Fibroblast of skin of left quadriceps (primary cell): ENCODE data around the gene TRIP13.
A peak's percentile ranks its signal among the peaks of the same experiment; 100 is the strongest.
"Not testable (repeated sequence)": the region's sequence is repeated elsewhere in the genome, so short reads cannot be mapped to it uniquely, and the experiment has no call there.

Source experiments
- DNase-seq, 2 experiments: peaks; one replicate each; pipeline ENCODE4 v3.0.0-alpha.2; 2013; ENCODE audit warnings: low read depth in 2 of 2

The TRIP13 gene

GRCh38 chr5:918717-919116, 26.0 kb downstream of the TRIP13 start:
- not testable (repeated sequence) for DNase-seq

DNA sequence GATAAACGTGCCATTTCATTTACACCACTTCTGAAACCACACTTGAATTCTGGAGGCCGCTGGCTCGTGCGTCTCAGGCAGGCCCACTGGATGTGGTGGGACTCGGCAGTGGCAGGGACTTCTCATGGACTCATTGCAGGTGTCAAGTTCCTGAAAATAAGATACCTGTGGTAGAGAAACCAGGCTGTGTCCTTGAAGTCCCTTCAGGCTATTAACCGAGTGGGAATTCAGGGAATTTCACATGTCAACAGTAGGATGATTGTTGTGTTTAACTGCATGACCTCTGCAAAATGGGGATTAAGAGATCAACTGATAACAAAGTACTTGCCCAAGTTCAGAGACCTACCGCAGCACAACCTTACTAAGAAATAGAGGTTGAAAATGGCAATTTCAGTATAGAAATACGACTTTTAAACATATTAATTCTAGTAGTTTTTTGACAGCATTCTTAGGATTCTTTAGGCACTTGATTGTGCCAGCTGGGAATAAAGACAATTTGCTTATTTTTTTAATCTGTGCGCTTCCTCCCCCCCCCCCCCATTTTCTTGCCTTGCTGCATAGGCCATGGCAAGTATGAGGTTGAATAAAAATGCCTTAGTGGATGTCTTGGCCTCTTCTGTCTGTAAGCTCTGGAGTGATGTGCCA, 26.8 kb downstream of the TRIP13 start:
- DNase-seq, result no peak

GRCh38 chr5:920321-920720, 27.6 kb downstream of the TRIP13 start:
- no peak for DNase-seq

DNA sequence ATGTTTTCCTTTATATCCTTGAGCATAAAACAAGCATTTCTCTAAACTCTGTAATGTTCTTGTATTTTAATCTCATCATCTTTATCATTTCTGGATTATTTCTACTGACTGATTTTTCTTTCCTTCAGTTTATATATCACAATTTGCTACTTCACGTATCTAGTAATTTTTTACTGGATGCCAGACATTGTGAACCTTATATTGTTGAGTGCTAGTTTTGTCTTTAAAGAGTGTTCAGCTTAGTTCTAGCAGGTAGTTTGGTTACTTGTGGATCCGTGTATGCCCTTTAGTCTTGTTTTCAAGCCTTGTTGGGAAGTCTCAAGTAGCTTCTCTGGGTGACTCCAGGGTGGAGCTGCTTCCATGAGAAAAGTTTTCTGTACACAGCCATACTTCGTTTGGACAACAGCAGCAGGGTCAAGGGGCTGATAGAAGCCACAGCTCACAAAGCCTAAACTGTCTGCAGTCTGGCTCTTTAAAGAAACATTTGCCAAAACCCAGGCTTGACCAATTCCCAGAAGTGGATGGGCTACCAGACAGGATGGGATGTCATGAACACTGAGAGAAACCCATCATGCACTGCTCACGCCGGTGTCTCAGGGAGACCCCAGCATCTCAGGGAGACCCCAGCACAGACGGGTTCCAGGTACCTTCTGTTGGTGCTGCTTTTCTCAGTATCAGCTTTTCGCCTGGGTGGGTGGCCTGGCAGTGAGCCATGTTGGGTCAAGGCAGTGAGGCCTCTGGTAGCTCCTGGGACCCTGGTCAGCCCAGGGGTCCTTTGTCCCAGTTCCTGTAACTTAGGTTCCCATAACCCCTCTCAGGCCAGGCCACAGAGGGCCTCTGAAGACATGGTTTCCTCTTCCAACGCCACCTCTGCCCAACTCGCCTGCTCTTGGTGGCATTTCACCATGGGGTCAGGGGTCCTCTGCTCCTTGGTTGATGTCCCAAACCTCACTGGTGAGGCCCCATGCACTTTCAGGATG, 29.1 kb downstream of the TRIP13 start:
- no peak for DNase-seq

GRCh38 chr5:922436-923280, 30.0 kb downstream of the TRIP13 start:
- no peak for DNase-seq

GRCh38 chr5:923281-923873, 30.7 kb downstream of the TRIP13 start:
- DNase-seq, result peak; percentile 18 to 28

GRCh38 chr5:926417-927171, 33.9 kb downstream of the TRIP13 start:
- no peak for DNase-seq

DNA sequence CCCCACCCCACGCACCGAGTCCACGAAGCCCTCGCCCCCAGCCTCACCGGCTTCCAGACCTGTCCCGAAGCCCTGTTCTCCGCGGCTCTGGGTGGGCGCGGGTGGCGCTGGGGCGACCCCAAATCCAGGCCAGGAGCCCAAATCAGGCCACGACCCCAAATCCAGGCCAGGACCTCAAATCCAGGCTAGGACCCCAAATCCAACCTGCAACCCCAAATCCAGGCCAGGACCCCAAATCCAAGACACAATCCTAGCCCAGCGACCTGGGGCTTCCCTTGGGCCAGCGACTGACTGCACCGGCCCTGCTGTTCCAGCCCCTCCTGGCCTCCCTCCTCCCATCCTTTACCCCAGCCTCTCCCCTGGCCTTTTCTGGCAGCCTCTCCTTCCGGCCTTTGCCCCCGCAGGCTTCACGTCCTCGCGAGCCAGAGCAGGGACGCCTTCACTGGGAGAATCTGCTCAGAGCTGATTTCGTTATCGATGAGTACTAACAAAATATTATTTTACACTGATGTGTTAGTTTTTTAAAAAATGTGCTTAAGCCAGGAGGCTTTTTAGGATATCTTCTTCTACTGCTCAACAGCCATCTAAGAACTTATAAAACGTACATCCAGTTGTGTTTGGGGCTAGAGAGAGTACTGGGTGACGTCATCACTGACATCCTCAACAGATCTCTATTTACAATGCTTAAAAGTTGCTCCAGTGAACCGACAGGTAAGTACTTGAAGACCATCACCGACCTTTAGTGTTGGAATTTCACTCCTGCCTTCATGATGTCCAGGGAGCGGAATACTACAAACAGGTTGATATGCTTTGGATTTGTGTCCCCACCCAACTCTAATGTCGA, 34.7 kb downstream of the TRIP13 start:
- DNase-seq, result no peak

- DNase-seq, result not testable (repeated sequence)
Observed at GRCh38 chr5:929182-929581, 36.5 kb downstream of the TRIP13 start.

DNA sequence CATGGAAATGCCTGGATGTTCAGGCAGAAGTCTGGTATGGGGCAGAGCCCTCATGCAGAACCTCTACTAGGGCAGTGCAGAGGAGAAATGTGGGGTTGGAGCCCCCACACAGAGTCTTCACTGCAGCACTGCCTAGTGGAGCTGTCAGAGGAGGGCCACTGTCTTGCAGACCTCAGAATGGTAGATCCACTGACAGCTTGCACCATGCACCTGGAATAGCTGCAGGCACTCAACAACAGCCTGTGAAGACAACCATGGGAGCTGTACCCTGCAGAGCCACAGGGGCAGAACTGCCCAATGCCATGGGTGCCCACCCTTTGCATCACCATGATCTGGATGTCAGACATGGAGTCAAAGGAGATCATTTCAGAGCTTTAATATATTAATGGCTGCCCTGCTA, 36.9 kb downstream of the TRIP13 start:
- no peak for DNase-seq

GRCh38 chr5:930866-931265, 38.2 kb downstream of the TRIP13 start:
- no peak for DNase-seq

DNA sequence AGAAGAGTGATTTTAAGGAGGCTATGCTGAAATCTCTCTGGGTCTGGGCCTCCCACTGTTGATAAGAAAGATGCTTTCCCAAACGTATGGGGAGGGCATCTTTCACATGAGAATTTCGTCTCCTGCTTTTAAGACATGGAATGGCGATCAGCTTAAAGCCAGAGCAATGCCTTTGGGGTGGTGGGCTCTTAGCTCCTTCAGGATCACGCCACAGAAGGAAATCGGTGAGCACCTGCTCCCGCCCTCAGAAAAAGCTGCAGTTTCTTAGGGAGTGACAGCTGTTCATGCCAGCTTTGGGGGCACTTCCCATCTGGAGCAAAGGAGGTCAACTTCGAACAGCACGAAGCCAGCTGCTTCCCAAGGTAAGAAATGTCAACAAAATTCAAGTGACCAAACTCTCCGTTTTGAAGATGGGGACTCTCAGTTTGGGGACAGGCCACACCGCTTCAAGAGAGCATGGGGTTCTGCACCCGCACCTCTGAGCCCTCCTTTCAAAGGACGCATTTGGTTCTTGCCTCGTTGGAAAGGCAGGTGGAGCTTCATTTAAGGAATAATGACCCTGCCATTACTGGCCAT, 39.0 kb downstream of the TRIP13 start:
- no peak for DNase-seq

GRCh38 chr5:932151-932627, 39.5 kb downstream of the TRIP13 start:
- no peak for DNase-seq

DNA sequence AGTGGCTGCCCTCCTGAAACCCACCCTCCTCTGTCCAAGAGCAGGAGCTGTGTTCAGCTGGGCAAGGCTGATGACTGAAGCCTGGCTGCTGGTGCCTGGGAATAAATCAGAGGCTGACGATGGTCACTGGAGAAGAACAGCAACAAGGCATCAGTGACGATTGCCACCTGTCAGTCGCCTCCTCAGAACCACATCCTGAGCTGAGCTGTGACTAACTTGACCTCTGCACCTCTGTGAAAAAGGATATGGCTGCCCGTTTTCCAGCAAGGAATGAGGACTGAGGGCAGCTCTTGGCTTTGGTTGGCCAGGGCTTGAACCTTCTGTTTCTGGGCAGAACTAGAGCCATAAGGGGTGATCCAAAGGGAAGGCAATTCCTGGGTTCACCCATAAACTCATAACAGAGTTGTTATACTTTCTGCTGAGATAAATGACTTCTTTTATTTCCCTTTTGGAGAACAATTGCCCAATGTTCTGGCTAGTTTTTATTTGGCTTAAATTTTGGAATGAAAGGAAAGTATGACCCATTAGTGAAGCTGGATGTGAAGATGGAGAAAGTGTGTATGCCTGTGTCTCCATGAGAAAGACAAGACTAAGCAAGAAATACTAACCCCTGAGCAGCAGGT, 40.1 kb downstream of the TRIP13 start:
- DNase-seq, result no peak

GRCh38 chr5:933251-933861, 40.7 kb downstream of the TRIP13 start:
- DNase-seq, result no peak

DNA sequence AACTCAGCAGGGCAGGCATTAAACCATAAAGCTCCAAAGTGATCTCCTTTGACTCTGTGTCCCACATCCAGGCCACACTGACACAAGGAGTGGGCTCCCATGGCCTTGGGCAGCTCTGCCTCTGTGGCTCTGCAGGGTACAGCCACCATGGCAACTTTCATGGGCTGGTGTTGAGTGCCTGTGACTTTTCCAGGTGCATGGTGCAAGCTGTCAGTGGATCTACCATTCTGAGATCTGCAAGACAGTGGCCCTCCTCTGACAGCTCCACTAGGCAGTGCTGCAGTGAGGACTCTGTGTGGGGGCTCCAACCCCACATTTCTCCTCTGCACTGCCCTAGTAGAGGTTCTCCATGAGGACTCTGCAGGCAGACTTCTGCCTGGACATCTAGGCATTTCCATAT, 41.3 kb downstream of the TRIP13 start:
- DNase-seq, result not testable (repeated sequence)

GRCh38 chr5:934381-934967, 41.8 kb downstream of the TRIP13 start:
- not testable (repeated sequence) for DNase-seq

DNA sequence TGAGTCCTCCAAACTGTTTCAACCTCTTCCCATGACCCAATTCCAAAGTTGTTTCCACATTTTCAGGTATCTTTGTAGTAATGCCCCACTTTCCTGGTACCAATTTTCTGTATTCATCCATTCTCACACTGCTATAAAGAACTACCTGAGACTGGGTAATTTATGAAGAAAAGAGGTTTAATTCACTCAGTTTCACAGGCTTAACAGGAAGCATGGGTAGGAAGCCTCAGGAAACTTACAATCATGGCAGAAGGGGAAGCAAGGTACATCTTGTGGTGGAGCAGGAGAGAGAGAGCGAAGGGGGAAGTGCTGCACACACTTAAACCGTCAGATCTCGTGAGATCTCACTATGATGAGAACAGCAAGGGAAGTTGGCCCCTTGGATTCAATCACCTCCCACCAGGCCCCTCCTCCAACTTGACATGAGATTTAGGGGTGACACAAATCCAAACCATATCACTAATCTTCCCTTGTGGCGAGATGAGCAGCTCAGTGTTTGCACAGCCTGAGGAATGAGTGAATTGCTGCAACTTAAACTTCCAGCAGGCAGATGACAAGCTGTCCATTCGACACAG, 42.9 kb downstream of the TRIP13 start:
- no peak for DNase-seq
